ENCODE data around the gene ROR1.
A peak's percentile ranks its signal among the peaks of the same experiment; 100 is the strongest.

The ROR1 gene

GRCh38 chr1:63866084-63866483, 92.3 kb downstream of the ROR1 start:
- Mint-ChIP-seq H3K4me1 (peaks cover 46% of the 10 kb centered on the region), H3K36me3 (ENCODE audit: low read depth) (no peaks in the 10 kb centered on the region), H3K9me3 (no peaks in the 10 kb centered on the region), H3K4me3 (no peak overlapping the region), H3K27ac (peak overlapping the region in 1 of 3 experiments; percentile 14), H3K27me3 (ENCODE audit: low read depth) (no peaks in the 10 kb centered on the region)
- no peak for TF ChIP-seq CTCF (IDR thresholded peaks at IDR 0.05; ENCODE audit: unreplicated experiment in 3 of 3)

GRCh38 chr1:63867429-63868176, 93.8 kb downstream of the ROR1 start:
- Mint-ChIP-seq H3K4me1 (peaks cover 37% of the 10 kb centered on the region), H3K27ac (peak overlapping the region; percentile 44 to 62 (median 55)), H3K4me3 (peak overlapping the region in 1 of 3 experiments; percentile 35), H3K36me3 (ENCODE audit: low read depth) (no peaks in the 10 kb centered on the region), H3K9me3 (no peaks in the 10 kb centered on the region), H3K27me3 (ENCODE audit: low read depth) (no peaks in the 10 kb centered on the region)
- no peak for TF ChIP-seq CTCF (IDR thresholded peaks at IDR 0.05; ENCODE audit: unreplicated experiment in 3 of 3)

GRCh38 chr1:63868268-63868781, 94.5 kb downstream of the ROR1 start:
- H3K9me3 Mint-ChIP-seq = no peaks in the 10 kb centered on the region
- H3K27me3 Mint-ChIP-seq (ENCODE audit: low read depth) = no peaks in the 10 kb centered on the region
- peak overlapping the region in 2 of 3 experiments; percentile 22 to 44 for H3K27ac Mint-ChIP-seq
- no peaks in the 10 kb centered on the region for H3K36me3 Mint-ChIP-seq (ENCODE audit: low read depth)
- H3K4me1 Mint-ChIP-seq = peaks cover 39% of the 10 kb centered on the region
- TF ChIP-seq CTCF (IDR thresholded peaks at IDR 0.05; ENCODE audit: unreplicated experiment in 3 of 3) = no peak
- no peak overlapping the region for H3K4me3 Mint-ChIP-seq

GRCh38 chr1:63870152-63870551, 96.3 kb downstream of the ROR1 start:
- TF ChIP-seq CTCF (IDR thresholded peaks at IDR 0.05; ENCODE audit: unreplicated experiment in 3 of 3) = no peak
- H3K4me3 Mint-ChIP-seq = no peak overlapping the region
- H3K27me3 Mint-ChIP-seq (ENCODE audit: low read depth) = no peaks in the 10 kb centered on the region
- H3K9me3 Mint-ChIP-seq = no peaks in the 10 kb centered on the region
- H3K36me3 Mint-ChIP-seq (ENCODE audit: low read depth) = no peaks in the 10 kb centered on the region
- no peak overlapping the region for H3K27ac Mint-ChIP-seq
- H3K4me1 Mint-ChIP-seq = peaks cover 45% of the 10 kb centered on the region

- H3K27me3 Mint-ChIP-seq (ENCODE audit: low read depth) = no peaks in the 10 kb centered on the region
- peaks cover 49% of the 10 kb centered on the region for H3K4me1 Mint-ChIP-seq
- H3K9me3 Mint-ChIP-seq = no peaks in the 10 kb centered on the region
- no peak for TF ChIP-seq CTCF (IDR thresholded peaks at IDR 0.05; ENCODE audit: unreplicated experiment in 3 of 3)
- H3K4me3 Mint-ChIP-seq = no peak overlapping the region
- no peak overlapping the region for H3K27ac Mint-ChIP-seq
- no peaks in the 10 kb centered on the region for H3K36me3 Mint-ChIP-seq (ENCODE audit: low read depth)
Measured at GRCh38 chr1:63871463-63871862, 97.6 kb downstream of the ROR1 start.

GRCh38 chr1:63873751-63874150, 99.9 kb downstream of the ROR1 start:
- H3K4me1 Mint-ChIP-seq = peaks cover 44% of the 10 kb centered on the region
- H3K27ac Mint-ChIP-seq = peak overlapping the region; percentile 61 to 68 (median 61)
- no peaks in the 10 kb centered on the region for H3K9me3 Mint-ChIP-seq
- H3K27me3 Mint-ChIP-seq (ENCODE audit: low read depth) = no peaks in the 10 kb centered on the region
- TF ChIP-seq CTCF (IDR thresholded peaks at IDR 0.05; ENCODE audit: unreplicated experiment in 3 of 3) = no peak
- H3K4me3 Mint-ChIP-seq = no peak overlapping the region
- H3K36me3 Mint-ChIP-seq (ENCODE audit: low read depth) = no peaks in the 10 kb centered on the region
